Activated CD8-positive, alpha-beta memory T cell treated with anti-CD3 and anti-CD28 coated beads for 48 hours (primary cell): ENCODE results near the gene TMCC1.
A peak's percentile ranks its signal among the peaks of the same experiment; 100 is the strongest.
"Not testable (repeated sequence)": the region's sequence is repeated elsewhere in the genome, so short reads cannot be mapped to it uniquely, and the experiment has no call there.

ENCODE experiments used
- DNase-seq, 3 experiments: peaks; one replicate each; pipeline ENCODE4 v3.0.0-alpha.2; 2020; ENCODE audit warnings: low read depth in 2 of 3, low spot score in 2 of 3

The TMCC1 gene

DNA sequence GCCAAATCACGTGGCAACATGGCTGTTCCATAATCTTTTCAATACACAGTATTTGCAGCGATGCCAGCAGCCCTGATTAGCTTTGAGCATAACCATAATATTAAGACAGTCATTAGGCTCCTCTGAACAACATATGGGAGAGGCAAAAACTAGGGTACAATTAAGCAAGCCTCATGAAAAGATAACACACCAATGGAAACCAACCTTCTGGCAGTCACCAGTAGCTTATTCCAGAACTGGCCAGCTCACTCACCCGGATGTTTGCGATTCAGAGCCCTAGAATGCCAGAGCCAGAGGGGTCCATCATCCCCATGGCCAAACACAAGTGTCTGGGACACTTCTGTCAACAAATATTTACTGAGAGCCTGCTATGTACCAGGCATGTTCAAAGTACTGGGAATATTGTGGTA lies 238.2 kb downstream of the TMCC1 start:
- DNase-seq, result no peak

DNA sequence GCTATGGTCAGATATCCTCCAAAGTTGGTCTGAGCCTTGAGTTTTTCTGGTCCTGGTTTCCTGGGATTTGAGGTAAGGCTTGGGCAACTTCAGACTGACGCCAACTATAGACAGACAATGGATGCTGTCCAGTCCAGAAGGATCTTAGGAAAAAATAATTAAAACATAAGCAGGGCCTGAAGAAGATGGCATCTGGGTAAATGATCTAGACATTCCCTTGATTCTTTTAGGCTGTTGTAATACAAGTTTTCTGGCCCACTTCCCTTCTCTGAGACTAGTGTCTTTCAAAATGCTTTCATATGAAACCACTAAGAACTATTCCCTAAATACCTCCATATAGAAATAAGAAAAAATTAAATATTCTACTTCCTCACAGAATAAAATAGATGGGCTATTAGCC lies 239.4 kb downstream of the TMCC1 start:
- no peak for DNase-seq

- DNase-seq, result no peak
Measured at GRCh38 chr3:129653019-129653418, 240.5 kb downstream of the TMCC1 start.

GRCh38 chr3:129651435-129652202 lies 241.9 kb downstream of the TMCC1 start:
- DNase-seq, result no peak

- peak in 2 of 3 experiments; percentile 13 to 18 for DNase-seq
Measured at GRCh38 chr3:129650256-129650872, 243.1 kb downstream of the TMCC1 start.

DNA sequence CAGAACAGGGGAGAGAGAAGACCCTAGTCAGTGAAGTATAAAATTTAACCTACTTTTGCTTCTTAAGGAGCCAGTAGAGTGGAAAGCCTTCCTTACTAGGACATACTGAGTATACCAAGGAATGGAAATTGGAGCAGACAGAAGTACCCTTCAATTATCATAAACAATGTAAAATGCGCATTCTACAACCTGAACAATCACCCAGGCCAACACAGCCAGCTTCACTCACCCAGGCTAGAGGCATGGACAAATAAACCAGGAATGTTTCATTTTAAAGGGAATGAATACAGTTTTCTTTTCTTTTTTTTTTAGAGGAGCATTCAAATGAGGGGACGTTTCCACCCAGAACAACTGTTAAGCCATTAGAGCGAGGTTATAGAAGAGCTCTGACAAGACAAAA lies 245.1 kb downstream of the TMCC1 start:
- no peak for DNase-seq

DNA sequence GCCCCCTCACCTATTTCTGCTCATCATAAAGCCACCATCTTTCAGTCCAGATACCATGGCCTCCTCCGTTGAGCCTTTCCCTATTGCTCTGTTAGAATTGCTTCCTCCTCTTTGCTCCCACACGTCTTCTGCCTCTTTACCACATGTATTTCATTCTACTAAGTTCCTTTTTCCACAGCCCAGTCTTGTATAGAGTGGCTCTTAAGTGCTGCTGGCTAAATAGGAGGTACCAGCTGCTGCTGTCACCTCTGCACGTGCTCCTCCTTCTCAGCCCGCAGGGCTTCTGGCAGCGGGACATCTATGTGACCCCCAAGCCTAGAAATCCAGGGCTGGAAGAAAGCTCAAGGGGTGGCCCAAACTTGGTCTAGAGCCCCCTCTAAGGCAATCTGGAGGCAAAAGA lies 248.2 kb downstream of the TMCC1 start:
- no peak for DNase-seq

DNA sequence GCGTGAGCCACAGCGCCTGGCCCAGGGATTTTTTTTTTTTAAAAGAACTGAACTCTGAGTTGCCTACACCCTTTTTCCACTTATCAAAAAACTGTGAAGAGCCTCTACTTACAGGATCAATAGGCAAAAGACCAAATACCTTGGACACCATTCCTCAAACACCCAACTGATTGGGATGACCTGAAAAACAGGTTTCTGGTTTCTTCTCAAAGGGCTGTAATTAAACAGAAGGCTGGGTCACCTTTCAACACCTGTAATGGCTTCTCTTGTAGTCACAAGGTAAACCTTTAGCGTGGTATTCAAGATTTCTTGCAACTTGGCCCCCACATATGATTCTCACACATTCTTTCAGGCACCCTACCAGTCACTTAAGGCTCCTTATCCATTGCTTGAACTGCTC lies 248.7 kb downstream of the TMCC1 start:
- DNase-seq, result no peak

DNA sequence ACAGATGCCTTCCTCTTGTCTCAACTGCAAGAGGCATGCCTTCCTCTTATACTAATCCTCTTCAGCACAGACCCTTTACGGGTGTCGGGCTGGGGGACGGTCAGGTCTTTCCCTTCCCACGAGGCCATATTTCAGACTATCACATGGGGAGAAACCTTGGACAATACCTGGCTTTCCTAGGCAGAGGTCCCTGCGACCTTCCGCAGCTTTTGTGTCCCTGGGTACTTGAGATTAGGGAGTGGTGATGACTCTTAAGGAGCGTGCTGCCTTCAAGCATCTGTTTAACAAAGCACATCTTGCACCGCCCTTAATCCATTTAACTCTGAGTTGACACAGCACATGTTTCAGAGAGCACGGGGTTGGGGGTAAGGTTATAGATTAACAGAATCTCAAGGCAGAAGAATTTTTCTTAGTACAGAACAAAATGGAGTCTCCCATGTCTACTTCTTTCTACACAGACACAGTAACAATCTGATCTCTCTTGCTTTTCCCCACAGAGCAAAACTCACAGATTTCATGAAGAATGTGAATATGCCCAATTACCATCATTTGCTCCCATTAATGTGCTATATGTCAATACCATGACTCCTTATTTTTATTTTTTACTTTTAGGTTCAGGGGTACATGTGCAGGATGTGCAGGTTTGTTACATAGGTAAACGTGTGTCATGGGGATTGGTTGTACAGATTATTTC lies 251.8 kb downstream of the TMCC1 start:
- DNase-seq, result not testable (repeated sequence)

- DNase-seq, result not testable (repeated sequence)
Measured at GRCh38 chr3:129640985-129641384, 252.5 kb downstream of the TMCC1 start.

GRCh38 chr3:129638481-129638880 lies 255.0 kb downstream of the TMCC1 start:
- no peak for DNase-seq

GRCh38 chr3:129636082-129636481 lies 257.4 kb downstream of the TMCC1 start:
- no peak for DNase-seq

DNA sequence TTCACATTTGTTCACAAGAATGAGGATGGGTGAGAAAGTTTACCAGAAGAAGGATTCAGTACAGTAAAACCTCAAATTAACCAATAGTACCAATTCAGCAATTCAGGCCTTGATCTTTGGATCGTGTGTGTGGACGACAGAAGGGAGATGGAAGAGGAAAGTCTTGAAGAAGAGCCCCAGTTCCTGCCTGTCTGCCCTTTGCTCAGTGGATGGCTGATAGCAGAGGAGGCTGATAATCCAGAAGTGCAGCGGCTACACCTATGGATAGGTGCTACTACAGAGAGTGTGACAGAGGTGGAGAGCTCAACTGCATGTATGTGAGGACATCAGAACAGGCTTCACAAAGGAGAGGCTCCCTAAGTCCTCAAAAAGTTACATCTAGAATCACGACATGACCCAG lies 257.9 kb downstream of the TMCC1 start:
- DNase-seq, result no peak

- DNase-seq, result no peak
Measured at GRCh38 chr3:129633751-129634481, 259.6 kb downstream of the TMCC1 start.

- no peak for DNase-seq
Measured at GRCh38 chr3:129632977-129633376, 260.5 kb downstream of the TMCC1 start.

DNA sequence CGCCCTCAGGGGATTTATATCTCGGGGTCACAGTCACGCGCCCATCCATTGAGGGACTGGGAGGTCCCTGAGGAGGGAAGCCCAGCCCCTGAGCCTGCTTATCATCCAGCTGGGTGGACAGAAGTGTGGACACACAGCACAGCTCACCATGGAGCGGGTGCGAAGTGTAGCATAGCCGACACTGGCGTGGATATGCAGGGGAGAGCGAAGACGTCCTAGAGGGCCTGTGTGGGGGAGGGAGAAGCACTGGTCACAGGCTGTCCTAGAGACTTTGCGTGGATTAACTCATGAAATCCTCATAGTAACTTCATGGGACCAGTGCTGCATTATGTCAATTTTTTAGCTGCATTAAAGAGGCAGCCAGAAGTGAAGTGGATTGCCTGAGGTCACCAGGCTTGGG lies 261.0 kb downstream of the TMCC1 start:
- no peak for DNase-seq

- DNase-seq, result no peak
Measured at GRCh38 chr3:129632056-129632455, 261.5 kb downstream of the TMCC1 start.

- DNase-seq, result no peak
Measured at GRCh38 chr3:129629011-129629410, 264.5 kb downstream of the TMCC1 start.

DNA sequence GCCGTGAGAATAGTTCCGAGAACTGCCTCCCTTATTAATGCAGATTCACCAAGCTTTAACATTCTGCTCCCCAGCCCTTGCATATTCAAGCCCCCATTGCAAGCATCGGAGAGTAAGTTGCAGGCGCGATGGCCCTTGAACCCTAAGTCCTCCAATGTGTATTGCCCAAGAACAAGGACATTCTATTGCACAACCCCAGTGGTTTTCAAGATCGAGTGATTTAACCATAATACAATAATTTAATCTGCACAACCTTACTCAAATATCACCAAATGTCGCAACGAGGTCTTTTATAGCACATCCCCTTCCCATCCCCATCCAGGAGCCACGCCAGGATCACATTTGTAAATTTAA lies 265.4 kb downstream of the TMCC1 start:
- no peak for DNase-seq

- peak in 1 of 3 experiments; percentile 36 for DNase-seq
Measured at GRCh38 chr3:129627350-129628168, 266.0 kb downstream of the TMCC1 start.
